Frontal cortex (tissue), 4 donors: ENCODE data around the gene PRKG1. TPM values are rescaled to one million over a fixed set of nuclear protein-coding genes. Genes with fewer than 3 reads are reported as not detected.
"Not testable (repeated sequence)": the region's sequence is repeated elsewhere in the genome, so short reads cannot be mapped to it uniquely, and the experiment has no call there.

ENCODE experiments used
- DNase-seq, 2 donors: peaks; one replicate each; pipeline ENCODE4 v3.0.0; 2012; ENCODE audit warnings: low spot score in 2 of 2
- FAIRE-seq: peaks from 2 replicates; lab custom pipeline; 2012; peaks lifted over from hg19 to GRCh38; lab: Jason Lieb, UNC
- total RNA-seq: library from RNA; depleted of rRNA; stranded (reverse); fragments of >200 nt; gene quantifications from one replicate; pipeline ENCODE4 v1.2.3, GENCODE V29; 2014
- donor health status: control.
- donor health status: control.
- donor health status: control.

The PRKG1 gene
- total RNA-seq, 1 donor from 2014 or later, result 15.5 TPM

- FAIRE-seq, DNase-seq: not testable (repeated sequence)
Observed at GRCh38 chr10:51212937-51213336, 138.7 kb downstream of the PRKG1 start.

DNA sequence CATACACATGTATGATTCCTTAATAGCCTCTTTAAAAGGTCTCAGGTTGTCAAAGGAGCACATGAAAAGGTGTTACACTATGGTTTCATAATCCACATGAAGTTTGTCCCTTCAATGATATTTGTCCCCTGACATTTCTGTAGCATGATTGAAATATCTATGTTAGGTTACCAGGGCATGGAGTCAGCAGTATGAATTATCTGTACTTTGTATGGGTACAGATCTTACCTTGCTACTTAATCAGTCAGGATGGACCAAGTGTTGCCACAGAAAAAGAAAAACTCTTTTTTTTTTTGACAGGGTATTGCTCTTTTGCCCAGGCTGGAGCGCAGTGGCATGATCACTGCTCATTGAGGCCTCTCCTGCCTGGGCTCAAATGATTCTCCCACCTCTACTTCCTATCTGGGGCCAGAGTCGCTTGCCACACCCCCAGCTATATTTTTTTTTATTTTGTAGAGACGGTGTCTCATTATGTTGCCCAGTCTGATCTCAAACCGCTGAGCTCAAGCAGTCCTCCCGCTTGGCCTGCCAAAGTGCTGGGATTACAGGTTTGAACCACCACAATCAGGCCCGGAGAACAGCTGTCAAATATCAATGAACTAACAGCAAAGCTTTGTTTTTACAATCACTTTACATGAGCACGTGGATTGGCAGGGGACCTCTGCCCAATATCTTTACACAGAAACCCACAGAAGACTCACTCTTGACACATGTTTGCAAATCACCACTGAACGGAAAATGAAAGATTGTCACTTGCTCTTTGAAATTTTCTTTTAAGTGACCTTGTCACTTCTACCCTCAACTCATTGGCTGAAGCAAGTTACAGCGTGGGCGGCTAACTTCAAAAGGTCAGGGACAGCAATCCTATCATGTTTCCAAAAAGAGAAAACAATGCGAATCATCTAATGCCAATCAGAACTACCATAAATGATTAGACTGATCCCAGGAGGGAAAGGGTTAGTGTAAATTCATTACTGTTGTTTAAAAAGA lies 140.2 kb downstream of the PRKG1 start:
- no peak for FAIRE-seq
- DNase-seq, result no peak

DNA sequence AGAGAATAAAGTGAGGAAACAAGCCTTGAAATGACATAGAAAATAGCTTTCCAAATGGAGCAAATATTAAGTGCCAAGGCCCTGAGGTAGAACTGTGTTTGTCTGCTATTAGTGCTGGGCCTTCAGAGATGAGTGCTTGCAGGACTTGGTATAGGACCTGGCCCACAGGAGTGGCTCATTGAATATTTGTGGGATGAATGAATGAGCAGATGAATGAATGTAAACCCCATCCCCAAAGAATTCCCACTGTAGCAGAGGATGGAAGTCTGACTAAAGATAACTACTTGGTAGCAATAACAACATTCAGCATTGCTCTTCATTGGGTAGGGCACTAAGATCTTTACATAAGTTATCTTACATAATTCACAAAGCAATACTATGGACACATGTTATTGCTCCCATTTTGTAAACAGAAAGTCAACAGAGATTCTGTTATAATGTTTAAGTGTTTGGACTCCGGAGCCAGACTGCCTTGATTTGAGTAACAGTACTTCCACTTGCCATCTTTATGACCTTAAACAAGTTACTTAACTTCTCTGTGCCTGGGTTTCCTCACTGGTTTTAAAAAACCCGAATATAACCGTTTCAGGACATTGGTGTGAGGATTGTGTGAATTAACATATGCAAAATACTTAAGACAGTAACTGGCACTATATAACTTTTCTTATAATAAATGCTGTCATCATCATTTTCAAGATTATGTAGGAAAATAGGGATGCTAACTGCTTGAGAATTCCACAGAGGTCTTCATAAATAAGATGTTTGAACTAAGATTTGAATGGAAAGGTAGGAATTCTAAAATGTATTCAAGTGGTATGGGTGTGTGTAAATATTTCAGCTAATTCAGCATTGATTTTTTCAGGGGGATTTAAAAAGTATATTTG lies 141.9 kb downstream of the PRKG1 start:
- FAIRE-seq (no peak), DNase-seq (no peak)

DNA sequence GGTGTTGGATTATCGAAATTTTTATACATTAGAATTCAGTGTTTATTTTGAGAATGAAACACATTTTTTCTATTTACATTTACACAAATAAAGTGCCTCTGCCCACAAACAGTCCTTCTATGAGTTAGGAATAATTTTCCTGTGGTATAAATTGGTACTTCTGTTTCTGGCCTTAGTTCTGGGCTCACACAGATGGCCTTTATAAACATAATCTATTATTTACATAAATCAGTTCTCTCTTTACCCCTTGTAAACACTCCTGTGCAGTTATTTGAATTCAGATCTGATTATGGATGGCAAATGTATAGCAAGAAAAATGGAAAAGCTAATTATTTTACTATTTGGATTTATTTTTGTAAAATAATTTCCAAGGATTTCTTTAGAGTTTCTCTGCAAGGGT lies 143.2 kb downstream of the PRKG1 start:
- no peak for FAIRE-seq
- DNase-seq, result no peak

DNA sequence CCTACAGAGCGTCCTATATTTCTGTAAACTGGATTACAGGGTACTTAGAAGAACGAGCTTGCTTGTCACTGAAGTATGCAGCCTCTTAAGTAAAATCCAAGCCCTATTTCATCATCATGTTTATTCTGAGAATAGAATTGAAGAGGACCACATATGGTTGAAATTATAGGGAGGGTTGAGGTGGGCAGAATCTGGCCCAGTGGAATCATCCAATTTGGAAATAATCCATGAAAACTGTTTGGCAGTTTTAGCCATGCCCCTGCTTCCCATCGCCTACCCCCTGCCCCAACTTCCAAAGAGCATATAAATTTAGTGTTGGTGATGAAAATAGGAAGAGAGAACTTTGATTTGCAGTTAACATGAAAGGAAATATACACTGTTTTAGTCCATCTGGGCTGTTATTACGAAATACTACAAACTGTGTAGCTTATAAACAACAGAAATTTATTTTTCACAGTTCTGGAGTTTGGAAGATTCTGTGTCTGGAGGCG lies 150.4 kb downstream of the PRKG1 start:
- FAIRE-seq, result no peak
- DNase-seq, result no peak

DNA sequence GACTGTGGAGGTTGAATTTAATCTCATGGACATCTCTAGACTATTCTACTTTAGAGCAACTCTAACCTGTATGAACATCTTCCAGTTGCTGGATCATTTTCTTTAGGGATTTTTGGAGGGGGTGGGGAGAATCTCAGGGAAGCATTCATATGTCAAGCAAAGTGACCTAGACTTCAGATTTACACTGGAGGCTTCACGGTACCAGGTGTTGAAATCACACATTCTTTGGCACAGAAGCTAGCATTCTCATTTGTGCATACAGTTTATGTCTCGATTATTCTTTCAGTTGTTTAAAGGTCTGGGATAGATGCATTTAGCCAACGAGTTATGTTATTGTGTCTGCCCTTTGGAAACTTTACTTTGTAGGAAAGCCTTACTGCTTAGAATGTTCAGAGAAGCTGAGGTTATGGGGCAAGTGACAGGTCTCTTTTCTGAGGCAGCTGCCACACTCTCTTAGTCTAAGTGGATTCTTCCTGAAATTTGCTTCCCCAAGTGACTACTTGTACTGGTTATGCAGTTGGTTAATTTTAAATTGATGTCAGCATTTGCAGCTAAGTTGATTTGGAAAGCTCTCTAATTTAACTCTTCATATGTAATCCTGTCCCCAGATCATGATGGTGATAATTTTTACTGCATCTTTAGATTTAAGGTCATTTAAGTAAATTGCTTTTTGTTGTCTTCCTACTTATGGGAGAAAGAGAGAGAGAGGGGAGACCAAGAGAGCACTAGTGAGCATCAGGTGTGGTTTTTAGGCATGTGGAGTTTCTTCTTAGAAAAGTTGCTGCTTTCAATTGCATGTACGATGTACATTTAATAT lies 153.8 kb downstream of the PRKG1 start:
- FAIRE-seq (no peak), DNase-seq (no peak)

DNA sequence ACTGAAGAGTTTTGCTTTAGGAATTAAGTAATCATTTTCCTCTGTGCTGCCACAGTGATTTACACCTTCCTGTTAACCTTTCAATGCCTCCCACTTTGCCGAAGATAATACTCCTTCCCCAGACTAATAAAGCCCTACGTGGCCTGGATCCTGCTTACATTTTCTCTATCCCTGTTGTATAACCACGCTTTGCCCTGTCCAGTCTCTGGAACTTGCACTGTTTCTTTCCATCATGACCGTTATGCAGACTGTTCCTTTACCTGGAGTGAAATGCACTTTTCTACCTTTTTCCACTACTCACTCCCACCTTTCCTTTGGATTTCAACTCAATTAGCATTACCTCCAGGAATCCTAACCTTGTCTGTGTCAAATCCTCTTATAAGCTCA lies 154.4 kb downstream of the PRKG1 start:
- DNase-seq (no peak), FAIRE-seq (no peak)

DNA sequence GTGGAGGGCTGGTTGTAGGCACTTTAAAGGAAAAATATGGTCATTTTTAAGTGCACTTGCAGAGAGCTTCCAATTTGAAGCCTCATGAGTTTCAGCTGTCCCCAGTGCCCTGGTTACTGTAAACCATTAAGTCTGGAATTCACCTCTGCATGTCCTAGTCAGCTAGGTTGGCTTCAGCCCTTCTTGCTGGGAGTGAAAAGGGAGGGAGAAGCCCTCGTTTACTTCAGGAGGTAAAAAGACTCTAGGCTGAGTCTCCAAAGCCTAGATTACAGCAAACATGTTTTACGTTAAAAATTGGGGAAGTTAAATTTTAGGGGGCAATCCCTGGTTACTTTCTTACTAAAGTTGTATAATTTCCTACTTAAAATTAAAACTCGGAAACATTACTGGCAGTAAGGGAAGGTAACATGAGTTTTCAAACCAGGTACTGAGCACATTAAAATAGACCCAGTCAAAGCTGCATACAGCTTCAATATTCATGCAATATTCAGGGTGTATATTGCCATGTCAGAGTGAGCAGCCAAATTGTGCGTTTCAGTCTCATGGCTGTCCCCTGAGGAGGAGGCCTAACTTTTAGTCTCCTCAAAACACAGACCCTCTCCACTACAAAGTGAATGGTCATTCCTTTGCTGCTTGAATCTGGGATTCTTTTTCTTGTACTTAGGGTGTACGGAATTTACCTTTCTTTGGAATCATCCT lies 156.7 kb downstream of the PRKG1 start:
- FAIRE-seq, result no peak
- DNase-seq, result no peak

GRCh38 chr10:51231754-51232153 lies 157.5 kb downstream of the PRKG1 start:
- no peak for DNase-seq
- FAIRE-seq, result no peak

DNA sequence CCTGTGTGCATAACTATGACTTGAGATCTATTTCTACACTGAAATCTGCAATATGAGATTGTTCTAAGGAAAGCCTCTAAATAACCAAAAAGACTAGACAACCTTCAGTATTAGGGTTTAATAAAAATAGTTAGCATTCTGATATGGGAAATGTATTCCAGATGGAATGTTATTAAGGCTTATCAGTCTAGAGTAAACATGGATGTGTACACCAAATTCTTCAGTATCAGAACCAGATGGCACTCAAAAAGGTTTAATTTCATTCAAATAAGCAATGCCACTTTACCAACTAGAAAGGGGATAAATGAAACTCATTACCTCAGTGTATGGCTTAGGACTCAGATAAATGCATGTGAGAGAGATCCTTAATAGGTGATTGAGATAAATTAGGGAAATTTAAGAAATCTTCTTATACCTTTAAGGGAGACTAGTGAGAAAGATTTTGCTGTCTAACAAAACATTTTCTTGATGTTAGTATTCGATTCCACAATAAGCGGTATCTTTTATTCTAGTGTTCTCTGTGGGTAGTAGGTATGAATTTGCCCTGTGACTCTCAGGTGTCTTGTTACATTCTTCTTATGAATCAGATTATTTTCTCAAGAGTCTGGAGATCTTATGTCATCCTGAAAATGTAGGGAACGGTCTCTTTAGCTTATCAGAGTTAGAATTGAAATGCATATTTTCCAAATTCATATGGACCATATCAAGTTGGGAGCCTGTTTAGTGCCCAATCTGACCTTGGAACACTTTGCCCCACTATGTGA lies 159.2 kb downstream of the PRKG1 start:
- FAIRE-seq (no peak), DNase-seq (no peak)

DNA sequence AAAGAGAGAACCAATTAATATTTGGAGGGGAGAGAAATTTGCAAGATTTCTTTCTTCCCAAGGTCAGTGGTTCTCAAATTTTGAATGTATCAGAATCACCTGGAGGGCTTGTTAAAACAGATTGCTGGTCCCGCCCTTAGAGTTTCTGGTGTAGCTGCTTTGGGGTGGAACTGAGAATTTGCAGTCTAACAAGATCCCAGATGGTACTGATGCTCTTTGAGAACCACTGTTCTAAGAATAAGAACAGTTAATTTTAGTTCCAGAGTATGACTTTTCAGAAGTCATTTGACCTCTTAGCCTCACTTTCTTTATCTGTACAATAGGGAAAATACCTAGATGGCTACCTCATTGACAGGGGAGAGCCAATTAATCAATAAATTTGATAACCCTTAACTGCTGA lies 161.6 kb downstream of the PRKG1 start:
- FAIRE-seq (no peak), DNase-seq (no peak)

- DNase-seq (no peak), FAIRE-seq (no peak)
Observed at GRCh38 chr10:51239006-51239405, 164.7 kb downstream of the PRKG1 start.

GRCh38 chr10:51241461-51241860 lies 167.2 kb downstream of the PRKG1 start:
- DNase-seq (no peak), FAIRE-seq (no peak)

GRCh38 chr10:51242393-51242792 lies 168.1 kb downstream of the PRKG1 start:
- FAIRE-seq (no peak), DNase-seq (no peak)

- FAIRE-seq (no peak), DNase-seq (no peak)
Observed at GRCh38 chr10:51244309-51244708, 170.0 kb downstream of the PRKG1 start.

DNA sequence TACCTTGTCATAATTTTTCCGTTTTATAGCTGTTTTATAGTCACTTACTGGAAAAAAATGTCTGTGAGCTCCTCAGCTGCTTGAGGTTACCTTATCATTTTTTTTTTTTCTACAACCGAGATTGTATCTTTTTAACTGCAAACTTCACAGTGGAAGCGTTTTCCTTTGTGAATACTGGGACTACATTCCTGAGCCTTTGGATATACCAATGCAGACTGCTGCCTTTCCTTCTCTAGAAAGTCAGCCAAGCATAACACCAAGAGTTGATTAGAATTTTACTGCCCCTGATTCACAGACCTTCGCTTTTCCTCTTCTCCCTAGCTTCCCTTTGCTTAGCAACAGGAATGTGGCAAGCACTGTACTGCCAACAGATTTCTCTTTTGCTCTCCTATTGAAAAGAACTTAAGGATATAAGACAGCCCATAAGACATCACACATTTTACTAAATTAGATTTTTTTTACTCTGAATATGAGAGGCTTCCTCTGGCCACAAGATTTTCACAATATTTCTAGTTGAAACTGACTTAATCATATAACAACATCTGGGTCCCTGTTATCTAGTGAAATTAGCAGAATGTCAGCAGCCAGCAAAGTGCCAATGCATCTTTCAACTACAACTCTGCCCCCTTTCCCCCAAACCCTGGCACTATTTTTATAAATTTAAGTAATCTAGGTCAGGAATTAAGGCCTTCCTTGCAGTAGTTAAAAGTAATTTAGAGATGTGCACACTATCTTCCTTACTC lies 170.6 kb downstream of the PRKG1 start:
- no peak for DNase-seq
- FAIRE-seq, result no peak

DNA sequence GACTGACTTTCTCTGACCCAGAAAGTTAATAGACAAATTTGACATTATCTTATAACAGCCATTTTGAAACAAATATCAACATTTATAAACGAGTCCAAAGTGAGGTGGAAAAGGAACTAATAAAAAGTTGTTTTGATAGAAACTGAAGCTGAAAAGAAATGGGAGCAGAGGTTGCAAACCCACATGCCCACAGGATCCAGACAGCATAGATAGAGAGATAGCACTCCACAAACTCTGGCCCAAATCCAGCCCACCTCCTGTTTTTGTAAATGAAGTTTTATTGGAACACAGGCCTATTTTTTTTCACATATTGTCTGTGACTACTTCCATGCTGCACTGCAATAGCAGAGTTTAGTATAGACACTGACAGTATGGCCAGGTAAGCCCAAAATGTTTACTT lies 171.9 kb downstream of the PRKG1 start:
- DNase-seq (no peak), FAIRE-seq (no peak)
